Renal cortex interstitium (tissue), 15 donors: ENCODE data around the gene MYO10. TPM values are rescaled to one million over a fixed set of nuclear protein-coding genes. Genes with fewer than 3 reads are reported as not detected.
"Not testable (repeated sequence)": the region's sequence is repeated elsewhere in the genome, so short reads cannot be mapped to it uniquely, and the experiment has no call there.

Source experiments
- DNase-seq, 11 donors: peaks; one replicate each; pipeline ENCODE4 v3.0.0-alpha.2; 2013; ENCODE audit warnings: low read depth in 9 of 11, low spot score in 4 of 11; ENCODE audit errors: extremely low read depth in 1 of 11
- long read RNA-seq, 16 experiments: transcript quantifications; one replicate each; lab custom pipeline, GENCODE V29; 2026
- polyA plus RNA-seq, 3 donors: library from polyadenylated mRNA; unstranded; fragments of 120-200 nt; gene quantifications; one replicate each; pipeline ENCODE4 v1.2.1, GENCODE V29; 2013; ENCODE audit not compliant: insufficient read length in 3 of 3

Gene MYO10
- 10 to 100 TPM; 42.1 to 61.3 (median 45.7) TPM for polyA plus RNA-seq
- long read RNA-seq, donor 1 = 0 reads
- long read RNA-seq, donor 2 = 0 reads
- long read RNA-seq, donor 3, partial matches to known transcripts = 19 of 19 reads
- long read RNA-seq, donor 3, other reads (novel, unspliced or antisense) = 0 of 19 reads
- long read RNA-seq, donor 4, partial matches to known transcripts = 29 of 29 reads
- long read RNA-seq, donor 4, other reads (novel, unspliced or antisense) = 0 of 29 reads
- long read RNA-seq, donor 5 = 0 reads
- long read RNA-seq, donor 6, partial matches to known transcripts = 33 of 34 reads
- long read RNA-seq, donor 6, other reads (novel, unspliced or antisense) = 0 of 34 reads
- long read RNA-seq, donor 7, partial matches to known transcripts = 25 of 25 reads
- long read RNA-seq, donor 7, other reads (novel, unspliced or antisense) = 0 of 25 reads
- long read RNA-seq, donor 8 = 0 reads
- long read RNA-seq, donor 9, partial matches to known transcripts = 12 of 12 reads
- long read RNA-seq, donor 9, other reads (novel, unspliced or antisense) = 0 of 12 reads
- long read RNA-seq, donor 10, partial matches to known transcripts = 30 of 30 reads
- long read RNA-seq, donor 10, other reads (novel, unspliced or antisense) = 0 of 30 reads
- long read RNA-seq, donor 11, partial matches to known transcripts = 12 of 13 reads
- long read RNA-seq, donor 11, other reads (novel, unspliced or antisense) = 0 of 13 reads
- long read RNA-seq, donor 12 = 0 reads
- long read RNA-seq, donor 13 = 0 reads
- long read RNA-seq, donor 14 = 0 reads
- long read RNA-seq, donor 15, partial matches to known transcripts = 7 of 7 reads
- long read RNA-seq, donor 15, other reads (novel, unspliced or antisense) = 0 of 7 reads
- long read RNA-seq, donor 16, partial matches to known transcripts = 109 of 109 reads
- long read RNA-seq, donor 16, other reads (novel, unspliced or antisense) = 0 of 109 reads

DNA sequence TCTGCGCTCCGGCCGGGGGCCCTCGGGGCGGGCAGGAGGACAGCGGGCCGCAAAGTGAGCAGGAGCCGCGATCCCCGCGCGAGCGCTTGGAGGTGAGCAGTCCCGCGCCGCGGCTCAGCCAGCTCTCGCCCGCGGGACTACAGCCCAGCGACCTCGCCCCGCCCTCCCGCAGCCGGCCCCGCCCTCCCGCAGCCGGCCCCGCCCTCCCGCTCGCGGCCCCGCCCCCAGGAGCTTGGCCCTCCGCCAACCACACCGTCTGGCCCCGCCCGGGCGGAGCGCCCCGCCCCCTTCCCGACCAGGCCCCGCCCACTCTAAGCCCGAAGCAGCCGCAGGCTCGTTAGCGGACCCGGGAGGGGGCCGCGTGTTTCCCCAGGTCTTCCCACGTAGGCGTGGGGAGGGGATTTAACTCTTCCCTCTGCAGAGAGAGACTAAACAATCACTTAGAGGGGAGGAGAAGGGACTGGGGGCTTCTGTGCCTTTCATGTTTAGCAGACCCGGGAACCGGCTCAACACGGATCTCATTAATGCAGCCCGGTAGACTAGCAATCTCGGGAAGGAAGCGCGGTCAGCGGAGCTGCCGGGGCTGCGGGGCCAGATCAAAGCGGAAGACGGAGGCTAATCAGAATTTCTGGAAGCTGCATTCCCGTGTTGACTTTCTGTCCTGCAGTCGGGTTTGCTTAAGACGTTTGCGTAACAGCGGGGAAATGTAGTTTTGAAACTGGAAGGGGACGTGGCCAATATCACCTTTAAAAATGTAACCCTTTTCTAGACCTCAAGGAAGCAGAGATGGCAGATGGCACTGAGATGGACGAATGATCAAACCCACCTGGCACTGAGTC lies at the start of gene MYO10:
Gene MYO10 (minus strand): TSS at position 139 of the 839 bp plus-strand sequence. CDS start 480 bp downstream, outside the sequence.
- DNase-seq = peak in 6 of 11 donors; percentile 64 to 83 (median 75)

DNA sequence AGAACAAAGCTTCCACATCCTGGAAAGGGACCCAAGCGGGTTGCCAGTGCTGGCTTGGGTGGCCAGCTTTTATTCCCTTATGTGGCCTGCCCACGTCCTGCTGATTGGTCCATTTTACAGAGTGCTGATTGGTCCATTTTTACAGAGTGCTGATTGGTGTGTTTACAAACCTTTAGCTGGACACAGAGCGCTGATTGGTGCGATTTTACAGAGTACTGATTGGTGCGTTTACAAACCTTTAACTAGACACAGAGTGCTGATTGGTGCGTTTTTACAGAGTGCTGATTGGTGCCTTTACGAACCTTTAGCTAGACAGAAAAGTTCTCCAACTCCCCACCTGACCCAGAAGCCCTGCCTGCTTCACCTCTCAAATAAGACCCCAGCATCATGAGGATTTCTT lies 49.2 kb upstream of the MYO10 start:
- not testable (repeated sequence) for DNase-seq

DNA sequence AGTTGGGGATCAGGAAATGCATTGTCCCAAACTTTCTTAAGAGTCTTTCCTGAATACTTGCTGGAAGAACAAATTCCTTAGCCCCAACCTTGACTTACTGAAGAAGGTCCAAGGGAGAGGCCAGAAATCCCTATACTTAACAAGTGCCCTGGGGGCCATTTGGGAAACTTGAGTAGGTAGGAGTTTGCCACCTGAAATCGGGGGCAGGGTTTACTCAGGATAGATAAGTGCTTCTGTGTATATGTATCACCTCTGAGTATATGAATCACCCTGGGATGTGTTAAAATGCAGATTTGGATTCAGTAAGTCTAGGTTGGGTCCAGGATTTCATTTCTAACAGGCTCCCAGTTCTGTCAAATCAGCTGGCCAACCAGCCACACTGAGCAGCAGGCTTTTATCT lies 47.9 kb upstream of the MYO10 start:
- no peak for DNase-seq

DNA sequence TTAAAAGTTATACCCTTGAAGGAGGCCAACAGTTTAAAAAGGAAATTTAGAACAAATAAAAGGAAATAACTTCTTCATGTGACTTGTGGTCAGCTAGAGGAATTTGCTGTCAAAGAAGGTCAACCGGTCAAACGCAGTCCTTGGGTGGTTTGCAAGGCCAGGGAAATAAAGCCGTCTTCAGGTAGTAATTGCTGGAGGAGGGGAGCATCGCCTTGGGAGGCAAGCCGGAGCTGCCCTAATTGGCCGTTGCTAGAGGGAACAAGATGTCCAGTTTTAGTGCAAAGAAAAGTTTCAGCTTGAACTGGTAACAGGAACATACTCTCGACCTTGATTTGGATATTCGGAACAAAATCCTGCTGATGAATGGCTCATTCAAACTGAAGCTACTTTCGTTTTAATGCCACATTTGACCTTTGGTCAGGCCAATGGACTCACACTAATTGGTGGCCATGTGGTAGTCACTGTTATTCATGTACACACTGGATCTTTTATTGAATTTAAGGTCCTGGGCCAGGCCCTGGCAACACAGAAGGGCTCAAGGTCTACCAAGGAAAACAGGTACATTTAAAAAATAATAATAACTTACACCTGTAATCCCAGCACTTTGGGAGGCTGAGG lies 47.0 kb upstream of the MYO10 start:
- DNase-seq = peak in 2 of 11 donors; percentile 20 to 22

DNA sequence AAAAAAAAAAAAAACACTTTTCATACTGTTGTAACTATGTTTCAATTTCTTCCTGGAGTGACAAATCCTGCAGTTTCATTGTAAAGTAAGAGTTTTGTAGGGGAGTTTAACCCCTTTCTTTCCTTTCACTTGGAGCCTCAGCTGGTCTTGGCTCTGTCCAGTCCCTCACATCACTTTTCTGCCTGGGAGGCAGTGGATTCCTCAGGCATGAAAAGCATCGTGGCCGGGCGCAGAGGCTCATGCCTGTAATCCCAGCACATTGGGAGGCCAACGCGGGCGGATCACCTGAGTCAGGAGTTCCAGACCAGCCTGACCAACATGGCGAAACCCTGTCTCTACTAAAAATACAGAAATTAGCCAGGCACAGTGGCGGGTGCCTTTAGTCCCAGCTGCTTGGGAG lies 45.6 kb upstream of the MYO10 start:
- DNase-seq = no peak

DNA sequence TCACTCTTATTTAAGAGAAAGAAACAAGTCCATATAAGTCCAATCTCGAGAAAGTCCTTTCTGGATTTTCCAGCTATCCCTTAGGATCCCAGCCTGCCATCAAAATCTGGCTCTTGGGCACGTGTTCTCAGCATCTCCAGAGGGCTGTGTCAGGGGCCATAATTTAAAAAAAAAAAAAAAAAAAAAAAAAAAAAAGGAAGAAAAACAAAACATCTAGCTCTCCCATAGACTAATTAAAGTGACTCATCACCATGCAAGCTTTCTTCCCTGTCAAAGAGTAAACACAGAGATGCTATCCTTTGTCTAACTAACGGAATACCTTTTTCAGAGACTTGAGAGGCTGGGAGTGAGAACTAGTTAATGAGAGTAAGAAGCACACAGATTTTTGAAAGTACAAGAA lies 44.9 kb upstream of the MYO10 start:
- no peak for DNase-seq

DNA sequence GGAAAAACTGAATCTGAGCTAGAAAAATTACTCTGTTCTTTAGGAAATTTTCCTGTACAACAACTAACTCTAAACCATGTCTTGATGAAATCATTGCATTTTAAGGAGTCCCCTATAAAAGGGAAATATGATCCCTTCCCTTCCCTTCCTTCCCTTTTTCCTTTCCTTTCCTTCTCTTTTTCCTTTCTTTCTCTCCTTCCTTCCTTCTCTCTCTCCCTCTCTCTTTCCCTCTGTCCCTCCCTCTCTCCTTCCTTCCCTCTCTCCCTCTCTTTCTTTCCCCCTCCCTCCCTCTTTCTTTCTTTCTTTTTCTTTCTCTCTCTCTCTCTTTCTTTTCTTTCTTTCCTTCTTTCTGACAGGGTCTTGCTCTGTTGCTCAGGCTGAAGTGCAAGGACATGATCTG lies 42.2 kb upstream of the MYO10 start:
- DNase-seq = no peak

DNA sequence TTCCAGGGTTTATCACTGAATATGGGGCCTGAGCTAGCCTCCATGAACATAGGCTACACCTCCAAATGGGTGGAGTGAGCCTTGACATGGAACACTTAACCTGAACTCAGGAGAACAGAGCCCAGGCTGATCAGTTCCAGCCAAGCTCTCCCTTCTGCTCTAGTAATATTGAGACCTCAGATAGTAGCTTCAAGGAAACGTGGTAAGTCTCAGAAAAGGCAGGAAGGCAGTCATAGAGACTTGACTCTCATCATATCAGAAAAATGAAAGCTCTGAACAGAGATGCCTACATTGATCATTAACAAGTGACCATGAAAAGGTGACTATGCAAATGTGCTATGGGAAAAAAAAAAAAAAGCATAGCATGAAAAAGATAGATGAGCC lies 40.5 kb upstream of the MYO10 start:
- DNase-seq = no peak

DNA sequence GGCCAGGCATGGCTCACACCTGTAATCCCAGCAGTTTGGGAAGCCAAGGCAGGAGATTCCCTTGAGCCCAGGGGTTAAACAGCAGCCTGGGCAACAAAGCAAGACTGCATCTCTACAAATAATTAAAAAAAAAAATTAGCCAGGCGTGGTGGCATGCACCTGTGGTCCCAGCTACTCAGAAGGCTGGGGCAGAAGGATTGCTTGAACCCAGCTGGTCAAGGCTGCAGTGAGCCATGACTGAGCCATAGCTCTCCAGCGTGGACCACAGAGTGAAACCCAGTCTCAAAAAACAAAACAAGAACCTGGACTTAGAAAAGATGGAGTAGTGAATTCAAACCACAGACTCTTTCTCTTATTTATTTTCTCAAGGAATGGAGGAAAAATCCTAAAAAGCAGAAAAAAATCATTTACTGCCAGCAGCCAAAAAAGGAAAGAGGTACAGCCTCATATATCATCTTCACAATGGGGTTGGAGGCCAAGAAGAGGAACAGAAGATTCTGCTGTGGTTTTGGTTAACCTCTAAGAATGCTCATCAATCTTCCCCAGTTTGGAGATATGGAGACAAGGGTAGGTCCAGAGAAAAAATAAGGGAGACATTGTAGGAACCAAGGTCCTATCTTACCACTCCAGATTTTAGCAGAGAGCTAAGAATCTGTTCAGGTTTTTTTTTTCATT lies 40.0 kb upstream of the MYO10 start:
- DNase-seq = no peak

DNA sequence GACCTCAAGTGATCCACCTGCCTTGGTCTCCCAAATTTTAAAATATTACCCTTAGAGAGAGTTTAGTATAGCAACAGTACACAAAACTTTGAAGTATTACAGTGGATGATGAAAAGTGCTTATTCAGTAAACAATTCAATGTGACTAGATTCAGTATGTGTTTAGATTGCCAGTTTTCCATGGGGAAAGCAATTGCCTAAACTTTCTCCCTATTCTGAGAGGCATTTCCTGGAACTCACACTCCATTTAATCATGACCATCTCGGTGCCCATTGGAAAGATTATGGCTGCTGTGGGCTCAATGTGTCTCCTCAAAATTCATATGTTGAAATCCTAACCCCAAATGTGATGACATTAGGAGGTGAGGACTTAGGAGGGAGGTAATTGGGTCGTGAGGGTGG lies 38.9 kb upstream of the MYO10 start:
- DNase-seq = no peak

DNA sequence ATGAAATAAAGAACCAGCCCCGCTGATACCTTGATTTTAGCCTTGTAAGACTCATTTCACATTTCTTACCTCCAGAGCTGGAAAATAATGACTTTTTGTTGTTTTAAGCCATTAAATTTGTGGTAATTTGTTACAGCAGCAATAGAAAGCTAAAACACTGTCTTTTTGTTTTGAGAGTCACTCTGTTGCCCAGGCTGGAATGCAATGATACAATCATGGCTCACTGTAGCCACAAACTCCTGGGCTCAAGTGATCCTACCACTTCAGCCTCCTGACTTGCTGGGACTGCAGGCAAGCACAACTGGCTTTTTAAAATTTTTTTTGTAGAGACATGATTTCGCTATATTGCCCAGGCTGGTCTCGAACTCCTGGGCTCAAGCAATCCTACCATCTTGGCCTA lies 34.7 kb upstream of the MYO10 start:
- DNase-seq = no peak

DNA sequence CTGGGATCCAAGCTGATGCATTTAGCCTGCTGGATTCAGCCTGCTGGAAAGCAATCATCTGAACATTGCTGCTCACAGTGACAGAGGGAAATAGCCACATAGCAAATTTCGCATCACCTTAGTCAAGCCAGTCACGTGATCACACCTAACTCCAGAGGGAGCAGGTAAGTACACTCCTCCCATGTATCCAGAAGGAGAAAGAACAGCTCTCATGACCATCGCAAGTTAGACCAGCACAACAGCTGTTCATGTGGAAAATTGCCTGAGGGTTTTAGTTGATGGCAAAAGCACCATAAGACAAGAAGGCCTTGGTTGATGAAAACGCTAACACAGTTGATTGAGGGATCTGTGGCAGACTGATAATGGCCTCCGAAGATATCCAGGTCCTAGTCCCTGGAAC lies 34.2 kb upstream of the MYO10 start:
- no peak for DNase-seq

DNA sequence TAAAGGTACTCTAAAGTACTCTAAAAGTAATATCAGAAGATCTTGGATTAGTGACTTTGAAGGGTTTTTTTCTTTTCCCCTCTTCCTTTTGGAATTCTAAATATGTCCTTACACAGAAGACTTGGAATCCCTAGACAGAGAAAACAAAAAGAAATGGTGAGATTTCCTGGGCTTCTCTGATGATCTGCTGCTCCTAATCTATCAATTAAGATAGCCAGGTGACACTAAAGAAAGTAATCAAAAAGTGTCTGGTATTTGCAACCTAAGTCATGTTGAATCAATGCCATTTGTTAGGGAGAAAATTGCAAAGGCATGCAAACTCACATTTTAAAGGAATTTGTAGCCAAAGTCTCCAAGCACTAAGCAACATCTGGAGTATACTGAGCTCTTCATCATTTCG lies 29.5 kb upstream of the MYO10 start:
- no peak for DNase-seq

DNA sequence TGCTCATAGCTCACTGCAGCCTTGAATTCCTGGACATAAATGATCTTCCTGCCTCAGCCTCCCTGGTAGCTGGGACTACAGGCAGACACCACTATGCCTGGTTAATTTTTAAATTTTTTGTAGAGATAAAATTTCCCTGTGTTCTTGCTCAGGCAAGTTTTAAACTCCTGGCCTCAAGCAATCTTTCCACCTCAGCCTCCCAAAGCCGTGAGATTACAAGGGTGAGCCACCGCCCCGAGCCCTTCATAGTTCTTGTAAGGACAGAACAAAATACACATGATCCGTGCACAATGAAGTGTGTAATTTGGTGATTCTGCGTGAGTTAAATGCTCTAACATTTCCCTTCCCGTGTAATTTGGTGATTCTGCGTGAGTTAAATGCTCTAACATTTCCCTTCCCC lies 27.7 kb upstream of the MYO10 start:
- DNase-seq = no peak

DNA sequence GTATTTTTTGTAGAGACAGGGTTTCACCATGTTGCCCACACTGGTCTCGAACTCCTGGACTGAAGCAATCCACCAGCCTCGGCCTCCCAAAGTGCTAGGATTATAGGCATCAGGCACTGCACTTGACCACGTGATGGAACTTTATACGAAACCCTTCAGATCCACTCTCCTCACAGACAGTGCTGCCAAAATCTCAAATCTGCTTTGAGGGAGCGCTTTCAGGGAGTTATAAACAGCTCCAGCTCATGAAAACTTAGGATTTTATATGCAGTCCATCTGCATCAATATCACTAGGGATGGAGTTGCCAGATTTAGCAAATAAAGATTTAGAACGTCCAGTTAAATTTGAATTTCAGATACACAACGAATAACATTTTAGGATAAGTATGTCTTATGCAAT lies 25.0 kb upstream of the MYO10 start:
- DNase-seq = no peak

DNA sequence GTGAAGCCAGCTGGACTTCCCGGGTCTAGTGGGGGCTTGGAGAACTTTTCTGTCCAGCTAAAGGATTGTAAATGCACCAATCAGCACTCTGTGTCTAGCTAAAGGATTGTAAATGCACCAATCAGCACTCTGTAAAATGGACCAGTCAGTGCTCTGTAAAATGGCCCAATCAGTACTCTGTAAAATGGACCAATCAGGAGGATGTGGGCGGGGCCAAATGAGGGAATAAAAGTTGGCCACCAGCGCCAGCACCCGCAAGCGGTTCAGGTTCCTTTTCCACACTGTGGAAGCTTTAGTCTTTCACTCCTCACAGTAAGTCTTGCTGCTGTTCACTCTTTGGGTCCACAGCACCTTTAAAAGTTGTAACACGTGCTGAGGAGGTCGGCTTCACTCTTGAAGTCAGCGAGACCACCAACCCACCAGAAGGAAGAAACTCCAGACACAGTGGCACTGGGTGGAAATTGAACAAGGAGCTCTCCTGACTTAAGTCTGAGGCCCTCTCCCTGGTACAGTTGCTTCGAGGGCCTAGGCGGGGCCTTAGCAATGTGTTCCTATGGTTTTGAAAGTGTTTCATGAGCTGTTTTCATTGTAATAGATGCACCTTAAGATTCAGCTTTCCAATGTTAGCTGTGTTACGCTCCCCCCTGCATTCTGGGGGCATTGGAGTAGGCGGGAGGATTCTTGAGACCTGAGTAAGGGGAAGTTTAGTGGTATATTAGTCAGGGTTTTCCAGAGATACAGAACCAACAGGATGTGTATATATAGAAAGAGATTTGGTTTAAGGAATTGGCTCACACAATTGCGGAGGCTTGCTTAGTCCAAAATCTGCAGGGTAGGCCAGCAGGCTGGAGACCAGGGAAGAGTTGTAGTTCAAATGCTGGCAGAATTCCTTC lies 21.5 kb upstream of the MYO10 start:
- no peak for DNase-seq

DNA sequence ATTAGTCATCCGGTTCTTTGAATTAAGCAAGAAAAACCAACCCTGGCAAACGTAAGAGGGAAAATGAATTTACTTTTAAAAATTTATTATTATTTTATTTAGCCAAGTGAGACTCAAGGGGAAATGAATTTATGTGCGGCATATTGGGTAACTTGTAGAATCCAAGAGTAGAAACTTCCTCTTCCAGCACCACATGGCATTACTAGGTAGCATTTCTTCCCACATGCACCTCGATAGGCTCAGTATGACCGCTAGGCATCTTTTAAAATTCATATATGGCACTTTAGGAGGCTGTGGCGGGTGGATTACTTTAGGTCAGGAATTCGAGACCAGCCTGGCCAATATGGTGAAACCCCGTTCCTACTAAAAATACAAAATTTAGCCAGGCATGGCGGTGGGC lies 17.6 kb upstream of the MYO10 start:
- DNase-seq = no peak
